NCI-H128 (cell line): ENCODE measurements around the gene MYLK.
"Not testable (repeated sequence)": the region's sequence is repeated elsewhere in the genome, so short reads cannot be mapped to it uniquely, and the experiment has no call there.

Experiments used
- DNase-seq: peaks from one replicate; lab custom pipeline; 2025; ENCODE audit not compliant: unreplicated experiment; lab: John Stamatoyannopoulos, UW

The MYLK gene

DNA sequence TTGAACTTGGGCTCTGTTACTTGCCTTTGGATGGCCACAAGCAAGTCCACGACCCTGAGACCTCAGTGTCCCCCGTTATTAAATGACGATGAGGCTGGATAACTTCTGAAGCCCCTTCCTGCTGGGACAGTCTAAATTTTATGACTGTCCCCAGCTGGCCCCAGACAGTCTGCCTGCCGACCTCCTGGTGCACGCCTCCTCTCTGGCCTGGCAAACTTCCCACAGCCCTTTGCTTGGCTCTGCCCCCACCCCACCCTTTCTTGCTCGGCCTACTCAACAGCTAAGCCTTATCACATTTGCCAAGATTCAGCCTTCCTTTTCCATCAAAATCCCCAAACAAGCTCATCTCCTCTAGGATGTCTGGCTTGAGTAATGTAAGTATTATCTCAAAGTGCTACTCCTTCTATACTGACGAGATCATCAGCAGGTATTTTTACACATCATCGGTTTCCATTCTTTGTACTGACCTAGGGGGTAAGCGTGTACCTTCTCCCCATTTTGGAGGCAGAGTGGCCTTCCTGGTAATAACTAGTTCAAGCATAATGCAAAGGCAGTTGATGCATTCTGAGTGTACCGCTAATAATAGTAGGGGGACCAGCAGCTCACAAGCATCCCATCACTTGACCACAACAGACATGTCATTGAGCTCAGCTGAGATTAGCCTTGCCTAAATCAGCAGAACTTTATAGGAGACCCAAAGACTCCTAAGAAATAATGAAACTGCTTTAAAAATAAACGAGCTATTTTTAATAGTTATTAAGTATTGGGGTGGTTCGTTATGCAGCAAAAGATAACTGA lies 178.4 kb downstream of the MYLK start:
- no peak for DNase-seq

DNA sequence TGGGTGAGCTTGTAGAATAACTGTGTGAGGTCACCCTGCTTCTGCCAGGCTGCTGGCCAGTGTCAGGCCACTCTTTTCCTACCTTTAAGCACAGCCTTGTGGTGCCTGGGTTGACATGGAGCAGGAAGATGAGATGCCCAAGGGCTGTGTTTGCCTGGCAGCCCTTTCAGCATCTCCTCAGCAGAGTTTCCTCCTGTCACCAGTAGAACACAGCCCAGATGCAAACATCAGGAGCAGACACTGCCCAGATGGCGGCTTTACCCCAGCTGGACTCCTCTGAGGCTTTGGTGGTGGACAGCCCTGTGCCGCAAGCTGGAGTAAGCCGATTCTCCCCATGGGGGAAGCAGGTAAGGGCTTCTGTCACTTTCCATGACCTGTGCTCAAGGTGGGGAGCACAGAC lies 180.5 kb downstream of the MYLK start:
- DNase-seq, result not testable (repeated sequence)

DNA sequence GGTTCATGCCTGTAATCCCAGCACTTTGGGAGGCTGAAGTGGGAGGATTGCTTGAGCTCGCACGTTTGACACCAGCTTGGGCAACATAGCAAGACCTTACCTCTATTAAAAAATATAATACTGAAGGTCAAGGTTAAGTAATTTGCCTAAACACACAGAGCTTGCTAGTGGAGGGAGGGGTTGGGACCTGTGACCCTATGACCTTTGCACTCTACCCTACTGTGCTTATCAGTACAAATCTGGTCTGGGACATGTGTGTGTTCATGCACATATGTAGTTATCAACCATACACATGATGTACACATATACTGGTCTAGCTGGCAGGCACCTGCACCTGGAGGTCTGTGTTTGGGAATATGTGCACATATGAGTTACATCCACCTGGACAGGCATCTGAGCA lies 181.4 kb downstream of the MYLK start:
- DNase-seq, result no peak

- DNase-seq, result not testable (repeated sequence)
Observed at GRCh38 chr3:123702057-123702456, 182.1 kb downstream of the MYLK start.

DNA sequence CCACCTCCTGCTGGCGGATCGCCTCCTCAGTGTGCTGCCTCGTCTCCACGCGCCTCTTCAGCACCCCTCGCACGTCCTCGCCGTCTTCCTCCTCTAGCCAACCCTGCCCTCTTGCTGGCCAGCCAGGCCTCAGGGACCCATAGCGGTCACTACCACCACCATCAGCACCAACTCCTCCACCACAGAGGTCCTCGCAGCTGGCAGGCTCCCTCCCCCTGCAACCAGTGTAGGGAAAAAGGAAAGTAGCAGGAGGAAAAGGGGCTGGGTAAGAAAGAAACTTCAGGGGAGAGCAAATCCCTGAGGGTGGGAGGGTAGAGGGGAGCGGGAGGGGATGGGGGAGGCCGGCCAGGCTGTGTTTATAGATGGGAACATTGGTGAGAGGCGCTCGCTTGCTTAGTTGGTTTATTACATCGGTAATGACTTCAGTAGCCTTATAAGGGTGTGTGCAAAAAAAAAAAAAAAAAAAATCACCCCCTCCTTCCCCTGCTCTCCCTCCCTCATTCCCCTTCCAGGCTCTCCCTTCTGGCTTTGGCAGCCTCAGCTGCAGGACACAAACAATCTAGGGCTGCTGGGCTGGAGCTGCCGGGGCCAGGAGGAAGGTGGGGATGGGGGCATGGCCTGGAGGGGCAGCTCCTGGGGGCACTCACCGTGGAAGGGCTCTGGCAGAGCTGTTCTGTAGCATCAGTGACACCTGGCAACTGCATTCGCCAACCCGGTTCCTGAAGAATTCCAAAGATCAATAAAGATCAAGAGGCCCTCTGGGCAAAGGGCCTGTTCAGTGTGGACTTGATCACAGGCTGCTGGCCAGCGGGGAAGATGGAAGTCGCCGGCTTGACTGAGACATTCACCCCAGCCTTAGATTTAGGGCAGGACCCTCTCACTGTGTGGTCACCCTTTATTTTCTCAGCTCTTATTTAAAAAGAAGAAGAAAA lies 183.1 kb downstream of the MYLK start:
- DNase-seq, result no peak

DNA sequence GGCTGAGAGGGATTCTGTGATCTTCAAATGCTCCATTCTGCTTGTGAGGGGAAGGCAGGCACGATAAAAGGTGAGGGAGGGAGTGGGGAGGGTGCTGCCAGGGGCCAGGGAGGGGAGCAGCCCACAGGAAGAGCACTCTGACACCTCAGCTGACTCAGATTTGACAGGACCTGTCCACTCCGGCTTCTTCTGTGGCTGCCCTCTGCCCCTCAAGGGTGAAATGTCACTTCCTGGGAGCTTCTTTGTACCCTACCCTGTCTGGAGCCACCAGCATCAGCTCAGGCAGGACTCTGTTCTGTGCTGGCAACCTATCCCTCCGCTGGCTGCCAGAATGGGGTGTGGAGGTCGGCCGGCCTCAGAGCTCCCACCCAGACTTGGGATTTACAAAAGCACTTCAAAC lies 185.3 kb downstream of the MYLK start:
- no peak for DNase-seq

DNA sequence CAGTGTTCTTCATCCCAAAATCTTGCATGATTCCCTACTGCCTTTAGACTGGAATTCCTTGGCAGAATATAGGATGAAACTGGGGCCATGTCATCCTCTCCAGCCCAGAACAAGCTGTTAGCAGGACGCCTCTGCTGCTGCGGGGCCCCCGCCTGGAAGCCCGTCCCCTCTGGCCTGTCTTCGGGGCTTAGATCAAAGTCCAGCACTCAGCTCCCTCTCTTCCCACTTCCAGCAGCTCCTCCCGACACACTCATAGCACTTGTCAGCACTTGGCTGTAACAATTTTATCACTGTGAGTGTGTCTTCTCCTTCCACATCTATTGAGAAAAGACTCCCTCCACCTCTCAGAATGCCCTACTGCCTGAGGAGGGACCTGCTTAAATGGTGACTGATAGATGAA lies 187.3 kb downstream of the MYLK start:
- DNase-seq, result no peak

DNA sequence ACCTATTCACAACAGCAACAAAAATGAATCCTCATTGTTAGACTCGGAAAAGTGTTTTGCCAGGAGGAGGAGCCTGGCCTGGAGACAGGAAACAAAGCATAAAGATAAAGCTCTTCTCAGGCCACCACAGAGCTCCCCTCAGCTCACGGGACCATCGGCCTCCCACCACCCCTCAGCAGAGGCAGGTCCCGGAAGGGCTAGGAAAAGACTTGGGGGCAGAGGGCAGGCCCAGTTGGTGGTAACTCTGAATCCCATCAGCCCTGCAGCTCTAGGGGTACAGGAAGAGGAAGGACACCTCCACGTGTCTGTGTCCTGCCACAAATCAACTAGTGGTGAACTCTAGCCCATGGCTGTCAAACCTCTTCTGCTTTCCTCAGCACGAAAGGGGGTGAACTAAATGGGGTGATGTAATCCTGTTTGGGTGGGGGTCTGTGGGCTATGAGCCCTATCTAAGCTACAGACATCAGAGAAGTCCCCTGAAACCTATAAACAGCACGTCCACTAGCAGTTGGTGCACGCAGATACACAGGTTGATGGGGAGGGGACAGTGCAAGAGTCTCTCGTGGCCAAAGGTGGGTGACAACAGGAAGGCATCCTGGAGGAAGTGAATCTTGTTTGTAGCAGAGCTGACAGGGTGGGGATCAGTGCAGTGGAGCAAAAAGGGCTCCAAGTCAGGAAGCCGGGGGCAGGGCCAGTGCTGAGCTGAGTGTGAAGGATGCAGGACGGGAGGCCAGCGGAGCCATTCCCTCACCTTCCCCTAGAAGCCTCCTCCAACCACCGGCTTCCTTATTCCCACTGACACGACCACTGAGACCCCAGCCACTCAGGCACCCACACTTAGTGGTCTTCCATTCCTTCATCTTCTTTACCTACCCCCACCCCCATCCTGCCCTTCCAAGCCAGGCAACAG lies 188.1 kb downstream of the MYLK start:
- DNase-seq, result no peak

- no peak for DNase-seq
Observed at GRCh38 chr3:123695152-123695551, 189.0 kb downstream of the MYLK start.

GRCh38 chr3:123694366-123695087 lies 189.6 kb downstream of the MYLK start:
- DNase-seq, result no peak

DNA sequence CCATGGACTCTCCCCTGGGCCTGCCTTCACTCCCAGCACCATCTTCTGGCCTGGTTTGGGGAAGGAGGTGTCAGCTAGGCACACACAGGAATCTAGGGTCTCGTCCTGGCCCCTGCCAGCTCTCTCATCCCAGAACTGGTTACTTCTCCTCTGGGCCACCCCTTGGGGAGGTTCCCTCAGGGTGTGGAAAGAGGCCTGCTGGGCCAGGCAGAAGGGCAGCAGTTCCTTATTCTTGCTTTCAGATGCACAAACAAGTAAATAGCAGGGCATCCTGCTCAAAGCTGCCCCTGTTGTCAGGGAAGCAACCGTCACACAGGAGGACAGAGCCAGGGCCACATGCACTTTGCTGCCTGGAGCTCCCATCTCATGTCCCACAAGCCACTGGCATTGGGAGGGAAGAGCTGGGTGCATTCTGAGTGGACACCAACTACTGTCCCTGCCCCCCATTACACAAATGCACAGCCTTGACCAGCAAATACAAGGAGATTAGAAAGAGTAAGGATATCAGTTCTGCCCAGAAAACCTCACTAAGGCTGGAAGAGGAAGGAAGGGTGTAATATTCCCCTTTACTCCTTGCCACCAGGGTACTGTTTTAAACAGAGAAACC lies 190.4 kb downstream of the MYLK start:
- DNase-seq, result no peak

GRCh38 chr3:123692671-123693070 lies 191.5 kb downstream of the MYLK start:
- no peak for DNase-seq

DNA sequence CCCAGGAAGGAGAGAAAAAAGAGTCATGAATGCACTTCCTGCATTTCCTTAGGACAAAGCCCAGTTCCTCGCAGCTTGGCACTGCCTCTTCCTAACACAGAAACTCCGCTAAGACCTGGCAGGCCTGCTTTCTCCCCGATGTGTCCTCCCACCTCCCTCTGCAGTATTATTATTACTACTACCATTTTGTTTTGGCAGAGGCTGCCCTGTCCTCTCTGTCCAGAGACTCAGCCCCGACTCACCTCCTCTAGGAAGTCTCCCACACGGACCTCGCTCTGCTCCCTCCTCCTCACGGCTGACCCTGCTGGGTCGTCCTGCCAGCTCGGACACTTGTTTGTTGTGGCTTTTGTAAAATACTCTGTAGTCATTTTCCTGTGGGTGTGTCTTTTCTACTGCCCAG lies 192.1 kb downstream of the MYLK start:
- DNase-seq, result no peak

DNA sequence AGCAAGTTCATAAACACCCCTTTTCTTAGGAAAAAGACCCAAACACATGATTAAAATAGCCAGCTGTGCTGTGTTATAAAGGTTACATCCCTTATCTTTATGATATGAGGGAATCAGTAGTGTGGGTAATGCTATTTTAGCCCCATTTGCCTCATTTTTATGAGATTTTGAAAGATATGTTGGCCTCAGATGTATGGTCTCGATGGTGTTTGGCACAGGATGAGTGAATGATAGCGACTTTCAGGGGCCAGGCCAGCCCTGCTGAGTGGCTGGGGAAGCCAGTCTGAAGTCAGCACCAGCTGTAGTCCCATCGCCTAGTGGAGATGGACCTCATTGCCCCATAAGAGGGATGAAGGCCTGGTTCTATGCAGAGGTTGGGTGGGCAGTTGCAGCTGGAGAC lies 194.3 kb downstream of the MYLK start:
- DNase-seq, result no peak

- DNase-seq, result no peak
Observed at GRCh38 chr3:123688241-123688747, 195.8 kb downstream of the MYLK start.

DNA sequence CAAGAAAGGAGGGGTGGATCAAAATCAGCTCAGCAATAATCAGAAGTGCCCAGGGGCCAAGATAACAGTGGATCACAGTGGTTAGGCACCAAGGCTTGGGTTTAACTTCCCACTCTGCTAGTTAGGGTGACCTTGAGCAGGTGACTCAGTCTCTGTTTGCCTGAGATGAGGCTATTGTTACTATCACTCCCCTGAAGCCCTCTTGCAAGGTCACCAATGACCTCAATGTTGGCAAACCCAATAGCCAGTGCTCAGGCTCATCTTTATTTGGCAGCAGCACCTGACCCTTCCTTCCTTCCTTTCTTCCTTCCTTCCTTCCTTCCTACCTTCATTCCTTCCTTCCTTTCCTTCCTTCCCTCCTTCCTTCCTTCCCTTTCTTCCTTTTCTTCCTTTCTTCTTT lies 196.8 kb downstream of the MYLK start:
- DNase-seq, result no peak

DNA sequence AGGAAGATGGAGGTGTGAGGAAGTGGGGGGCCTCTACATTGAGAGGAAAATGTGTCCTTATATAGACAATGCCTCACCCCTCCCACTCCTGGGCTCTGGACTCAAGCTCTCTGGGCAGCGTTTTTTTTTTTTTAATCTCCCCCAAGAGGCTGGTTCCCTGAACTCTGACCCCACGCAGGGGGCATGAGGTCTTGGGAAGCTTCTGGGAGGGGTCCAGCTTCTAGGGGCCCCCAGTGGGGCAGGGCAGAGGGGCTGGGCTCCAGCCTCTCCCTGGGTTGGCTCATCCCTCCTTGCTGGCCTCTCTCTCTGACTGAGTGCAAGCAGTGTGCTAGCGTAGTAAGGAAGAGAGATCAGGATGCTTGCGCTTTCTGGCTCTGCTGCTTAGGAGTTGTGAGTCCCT lies 197.9 kb downstream of the MYLK start:
- DNase-seq, result no peak

- no peak for DNase-seq
Observed at GRCh38 chr3:123685780-123686179, 198.4 kb downstream of the MYLK start.

- no peak for DNase-seq
Observed at GRCh38 chr3:123684636-123685035, 199.5 kb downstream of the MYLK start.

DNA sequence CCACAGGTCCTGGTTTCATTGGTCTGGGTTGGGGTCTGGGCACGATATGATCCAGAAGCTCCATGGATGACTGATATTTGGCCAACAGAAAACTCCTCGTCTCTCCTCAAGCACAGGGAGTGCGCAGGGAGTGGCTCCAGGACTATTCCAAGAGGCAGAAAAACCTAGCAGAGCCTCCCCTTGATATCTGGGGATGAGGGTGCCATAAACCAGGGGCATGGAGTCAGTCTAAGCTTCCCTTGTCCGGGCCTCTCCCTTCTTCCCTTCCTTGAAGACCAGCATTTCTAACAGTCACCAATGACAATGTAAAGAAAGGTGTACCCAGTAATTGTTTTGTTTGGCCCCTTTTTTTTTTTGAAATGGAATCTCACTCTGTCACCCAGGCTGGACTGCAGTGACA lies 199.9 kb downstream of the MYLK start:
- DNase-seq, result no peak
